Transverse colon (tissue), 4 donors: ENCODE measurements around the gene RERE. TPM values are rescaled to one million over a fixed set of nuclear protein-coding genes. Genes with fewer than 3 reads are reported as not detected.
A peak's percentile ranks its signal among the peaks of the same experiment; 100 is the strongest.

Experiments used
- DNase-seq: peaks from one replicate; pipeline ENCODE4 v3.0.0-alpha.2; 2019
- H3K27ac ChIP-seq, 4 donors: fragments of 200-600 bp; sonication (generic); 2 replicates each; pipeline ENCODE4 v1.5.1; 2016 to 2018; ENCODE audit warnings: inconsistent platforms in 4 of 4
- H3K27me3 ChIP-seq: fragments of 200-600 bp; sonication (generic); 2 replicates; pipeline ENCODE4 v1.5.1; 2017; ENCODE audit warnings: inconsistent platforms
- H3K36me3 ChIP-seq, 4 donors: fragments of 200-600 bp; sonication (generic); 2 replicates each; pipeline ENCODE4 v1.5.1; 2017 to 2019; ENCODE audit warnings: inconsistent platforms in 4 of 4
- H3K4me1 ChIP-seq, 4 donors: fragments of 200-600 bp; sonication (generic); 2 replicates each; pipeline ENCODE4 v1.5.1; 2017 to 2020; ENCODE audit warnings: inconsistent platforms in 4 of 4
- H3K4me3 ChIP-seq, 4 donors: fragments of 200-600 bp; sonication (generic); 1 replicate in 1 of 4; 2 replicates in 3 of 4; pipeline versions ENCODE4 v1.5.1 to v1.6.1; 2017 to 2019; ENCODE audit warnings: inconsistent platforms in 4 of 4
- H3K9me3 ChIP-seq, 2 donors: fragments of 200-600 bp; sonication (generic); 2 replicates each; pipeline ENCODE4 v1.5.1; 2017 to 2019; ENCODE audit warnings: inconsistent platforms in 2 of 2
- EP300 ChIP-seq: sonication (generic); formaldehyde crosslinking; IDR thresholded peaks from one replicate; pipeline ENCODE4 v1.6.1; 2017; ENCODE audit warnings: antibody characterized with exemption, low read depth
- POLR2A ChIP-seq: fragments of 450-650 bp; IDR thresholded peaks from one replicate; pipeline ENCODE4 v1.6.1; 2016; ENCODE audit warnings: antibody characterized with exemption, mild to moderate bottlenecking, moderate library complexity
- POLR2AphosphoS5 ChIP-seq, 3 donors: sonication (generic); formaldehyde crosslinking; IDR thresholded peaks; one replicate each; pipeline ENCODE4 v1.6.1; 2016; ENCODE audit warnings: antibody characterized with exemption in 3 of 3
- WGBS, 2 donors: methylation state at CpG; one replicate each; pipeline ENCODE4 v1.1.5; 2018; ENCODE audit warnings: low coverage in 1 of 2; 5-methylcytosine and 5-hydroxymethylcytosine counted together
- in situ Hi-C, 4 donors: fragments of 200-750 bp; cut with MboI; loops; one replicate each; pipeline versions ENCODE4 v1.15.0 to v1.15.1; 2017; ENCODE audit warnings: low sequenced_read_pairs in 3 of 4, low pct_ligation_motif_present in 1 of 4, low pct_unique_long_range_greater_than_20kb in 1 of 4
- intact Hi-C: fragments of 100-400 bp; cut with DNase I; formaldehyde crosslinking; loops from one replicate; pipeline ENCODE4 v1.15.1; 2023; ENCODE audit warnings: low total_unique reads
- total RNA-seq, 4 donors: library from RNA; depleted of rRNA; stranded (reverse); fragments of >200 nt; gene quantifications; one replicate each; pipeline ENCODE4 v1.1.0, GENCODE V29; 2016
- TF ChIP-seq, protein P1 (sequence below), 5 experiments: fragments of 200-600 bp in 3 of 5; fragments of 450-650 bp in 2 of 5; sonication (generic) in 3 of 5; IDR thresholded peaks; 1 replicate in 2 of 5; 2 replicates in 3 of 5; pipeline ENCODE4 v1.5.1; 2016 to 2017; ENCODE audit warnings: antibody characterized with exemption in 5 of 5, inconsistent platforms in 3 of 5, mild to moderate bottlenecking in 2 of 5, moderate library complexity in 1 of 5

The RERE gene
- total RNA-seq, 4 donors from 2014 or later: 80.3 to 657 (median 105) TPM

GRCh38 chr1:8742022-8742924, 75.2 kb downstream of the RERE start:
- no peak for DNase-seq
- 61% methylated on average over 6 of the region's 6 CpGs; no CpG with 5 or more reads in 1 of the 2 donors for WGBS, 2 donors

GRCh38 chr1:8740034-8740449, 77.4 kb downstream of the RERE start:
- Histone ChIP-seq H3K27ac (peak overlapping the region in 2 of 4 donors; percentile 21 to 27), H3K36me3 (no peaks in the 10 kb centered on the region), H3K4me3 (no peak overlapping the region), H3K9me3 (no peaks in the 10 kb centered on the region), H3K27me3 (no peaks in the 10 kb centered on the region), H3K4me1 (peaks cover 0 to 19% (median 9%) of the 10 kb centered on the region in 4 donors)
- intact Hi-C loops: no loop called here
- peak in 1 of 3 donors; percentile 29 for TF ChIP-seq POLR2AphosphoS5 (IDR thresholded peaks at IDR 0.05)
- TF ChIP-seq EP300: no peak
- in situ Hi-C loops: no loop called here
- no peak for DNase-seq

More at GRCh38 chr1:8742022-8742924, 75.2 kb downstream of the RERE start:
- intact Hi-C loops (no loop called here), in situ Hi-C loops (no loop called here)
- no peak overlapping the region for H3K4me3 ChIP-seq
- H3K9me3 ChIP-seq: no peaks in the 10 kb centered on the region
- peak overlapping the region; percentile 56 to 76 (median 65) for H3K27ac ChIP-seq
- TF ChIP-seq POLR2AphosphoS5 (IDR thresholded peaks at IDR 0.05) (peak in 1 of 3 donors; percentile 54), POLR2A (no peak), EP300 (no peak)
- H3K36me3 ChIP-seq: no peaks in the 10 kb centered on the region
- peaks cover 0 to 19% (median 9%) of the 10 kb centered on the region in 4 donors for H3K4me1 ChIP-seq
- no peaks in the 10 kb centered on the region for H3K27me3 ChIP-seq

DNA sequence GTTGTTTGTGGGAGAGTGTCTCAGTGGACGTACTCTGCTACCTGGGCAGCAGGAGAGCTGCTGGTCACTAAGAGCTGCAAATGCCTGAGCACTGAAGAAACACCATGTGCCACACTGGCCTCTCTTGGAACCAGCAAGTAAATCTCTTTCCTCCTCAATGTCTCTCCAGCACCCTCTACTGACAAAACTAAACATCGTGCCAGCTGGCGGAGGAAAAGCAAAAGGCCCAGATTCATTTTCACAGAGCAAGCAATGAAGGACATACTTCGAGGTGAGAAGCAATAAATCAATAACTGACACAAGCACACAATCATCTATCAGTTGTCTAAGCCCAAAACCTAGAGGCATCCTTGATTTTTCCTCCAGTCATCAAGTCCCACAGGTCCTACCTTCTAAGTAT, 78.1 kb downstream of the RERE start:
- intact Hi-C loops (no loop called here), in situ Hi-C loops (no loop called here)
- 94% methylated on average over 4 of the region's 4 CpGs; no CpG with 5 or more reads in 1 of the 2 donors for WGBS, 2 donors

GRCh38 chr1:8736927-8737326, 80.5 kb downstream of the RERE start:
- intact Hi-C loops: no loop called here
- no peak overlapping the region for H3K27ac ChIP-seq
- H3K27me3 ChIP-seq: no peaks in the 10 kb centered on the region
- in situ Hi-C loops: no loop called here
- H3K9me3 ChIP-seq: no peaks in the 10 kb centered on the region
- H3K4me1 ChIP-seq: peaks cover 0 to 8% (median 2%) of the 10 kb centered on the region in 4 donors
- no peaks in the 10 kb centered on the region for H3K36me3 ChIP-seq
- TF ChIP-seq POLR2AphosphoS5 (IDR thresholded peaks at IDR 0.05): no peak
- TF ChIP-seq, protein P1, sequence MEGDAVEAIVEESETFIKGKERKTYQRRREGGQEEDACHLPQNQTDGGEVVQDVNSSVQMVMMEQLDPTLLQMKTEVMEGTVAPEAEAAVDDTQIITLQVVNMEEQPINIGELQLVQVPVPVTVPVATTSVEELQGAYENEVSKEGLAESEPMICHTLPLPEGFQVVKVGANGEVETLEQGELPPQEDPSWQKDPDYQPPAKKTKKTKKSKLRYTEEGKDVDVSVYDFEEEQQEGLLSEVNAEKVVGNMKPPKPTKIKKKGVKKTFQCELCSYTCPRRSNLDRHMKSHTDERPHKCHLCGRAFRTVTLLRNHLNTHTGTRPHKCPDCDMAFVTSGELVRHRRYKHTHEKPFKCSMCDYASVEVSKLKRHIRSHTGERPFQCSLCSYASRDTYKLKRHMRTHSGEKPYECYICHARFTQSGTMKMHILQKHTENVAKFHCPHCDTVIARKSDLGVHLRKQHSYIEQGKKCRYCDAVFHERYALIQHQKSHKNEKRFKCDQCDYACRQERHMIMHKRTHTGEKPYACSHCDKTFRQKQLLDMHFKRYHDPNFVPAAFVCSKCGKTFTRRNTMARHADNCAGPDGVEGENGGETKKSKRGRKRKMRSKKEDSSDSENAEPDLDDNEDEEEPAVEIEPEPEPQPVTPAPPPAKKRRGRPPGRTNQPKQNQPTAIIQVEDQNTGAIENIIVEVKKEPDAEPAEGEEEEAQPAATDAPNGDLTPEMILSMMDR (IDR thresholded peaks at IDR 0.05): no peak
- no peak for TF ChIP-seq POLR2A
- TF ChIP-seq EP300: no peak
- H3K4me3 ChIP-seq: no peak overlapping the region
- DNase-seq: no peak

More for the DNA sequence above, 78.1 kb downstream of the RERE start:
- Histone ChIP-seq H3K27ac (no peak overlapping the region), H3K4me1 (peaks cover 0 to 19% (median 9%) of the 10 kb centered on the region in 4 donors), H3K9me3 (no peaks in the 10 kb centered on the region), H3K27me3 (no peaks in the 10 kb centered on the region), H3K36me3 (no peaks in the 10 kb centered on the region), H3K4me3 (no peak overlapping the region)
- TF ChIP-seq POLR2A: no peak
- TF ChIP-seq POLR2AphosphoS5 (IDR thresholded peaks at IDR 0.05): no peak
- DNase-seq: no peak

- in situ Hi-C loops: no loop called here
- intact Hi-C loops: no loop called here
- no peak overlapping the region for H3K4me3 ChIP-seq
- no peaks in the 10 kb centered on the region for H3K9me3 ChIP-seq
- H3K27ac ChIP-seq: no peak overlapping the region
- TF ChIP-seq POLR2AphosphoS5 (IDR thresholded peaks at IDR 0.05) (no peak), POLR2A (no peak), EP300 (no peak)
- TF ChIP-seq, protein P1 (IDR thresholded peaks at IDR 0.05): no peak
- H3K4me1 ChIP-seq: no peaks in the 10 kb centered on the region
- H3K36me3 ChIP-seq: no peaks in the 10 kb centered on the region
- DNase-seq: no peak
- no peaks in the 10 kb centered on the region for H3K27me3 ChIP-seq
- WGBS, 2 donors: 94 to 100% methylated on average over 2 of the region's 2 CpGs
Measured at GRCh38 chr1:8733484-8733883, 84.0 kb downstream of the RERE start.
